COLO668 (cell line): ENCODE data around the gene CCDC85B.

Source experiments
- DNase-seq: peaks from one replicate; lab custom pipeline; 2025; ENCODE audit not compliant: unreplicated experiment; lab: John Stamatoyannopoulos, UW

Gene CCDC85B

DNA sequence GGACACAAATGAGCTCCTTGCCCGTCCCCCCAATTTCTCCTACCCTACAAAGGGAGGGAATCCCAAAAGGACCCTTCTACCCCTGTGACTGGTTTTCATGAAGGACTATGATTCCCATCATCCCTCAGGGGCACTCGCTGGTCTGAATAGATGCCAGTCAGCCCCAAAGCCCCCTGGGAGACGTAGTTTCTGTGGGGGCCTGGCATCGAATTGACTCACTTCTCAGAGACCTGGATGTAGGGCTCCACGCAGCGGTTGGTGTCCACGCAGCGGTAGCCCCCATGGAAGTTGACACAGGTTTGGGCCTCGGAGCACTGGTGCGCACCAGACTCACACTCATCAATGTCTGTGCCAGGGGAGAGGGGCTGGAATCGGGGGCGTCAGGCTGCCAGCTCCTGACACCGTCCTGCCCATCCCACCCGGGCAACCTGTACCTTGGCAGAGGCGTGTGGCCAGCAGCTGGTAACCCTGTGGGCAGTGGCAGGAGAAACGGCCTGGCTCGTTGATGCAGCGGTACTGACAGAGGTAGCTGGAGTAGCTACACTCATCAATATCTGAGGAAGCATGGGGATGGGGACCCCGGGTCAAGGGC is 22.3 kb upstream of the CCDC85B start:
- peak; percentile 13 for DNase-seq

DNA sequence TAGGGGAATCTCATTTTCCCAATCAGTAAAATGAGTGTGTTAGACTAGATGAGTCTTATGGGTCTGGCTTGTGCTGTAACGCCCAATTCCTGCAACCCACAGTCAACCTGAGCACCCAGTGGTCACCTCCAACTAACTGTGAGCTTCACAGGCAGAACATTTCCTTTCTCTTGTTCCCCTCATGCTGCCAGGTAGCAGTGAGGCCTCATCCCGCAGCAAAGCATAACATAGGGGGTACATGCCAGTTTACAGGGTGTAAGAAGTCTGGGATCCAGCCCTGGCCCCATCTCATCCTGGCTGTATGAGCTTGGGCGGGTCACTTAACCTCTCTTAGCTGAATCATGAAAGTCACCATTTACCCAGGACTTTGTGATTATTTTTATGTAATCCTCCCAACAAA is 21.6 kb upstream of the CCDC85B start:
- DNase-seq = no peak

DNA sequence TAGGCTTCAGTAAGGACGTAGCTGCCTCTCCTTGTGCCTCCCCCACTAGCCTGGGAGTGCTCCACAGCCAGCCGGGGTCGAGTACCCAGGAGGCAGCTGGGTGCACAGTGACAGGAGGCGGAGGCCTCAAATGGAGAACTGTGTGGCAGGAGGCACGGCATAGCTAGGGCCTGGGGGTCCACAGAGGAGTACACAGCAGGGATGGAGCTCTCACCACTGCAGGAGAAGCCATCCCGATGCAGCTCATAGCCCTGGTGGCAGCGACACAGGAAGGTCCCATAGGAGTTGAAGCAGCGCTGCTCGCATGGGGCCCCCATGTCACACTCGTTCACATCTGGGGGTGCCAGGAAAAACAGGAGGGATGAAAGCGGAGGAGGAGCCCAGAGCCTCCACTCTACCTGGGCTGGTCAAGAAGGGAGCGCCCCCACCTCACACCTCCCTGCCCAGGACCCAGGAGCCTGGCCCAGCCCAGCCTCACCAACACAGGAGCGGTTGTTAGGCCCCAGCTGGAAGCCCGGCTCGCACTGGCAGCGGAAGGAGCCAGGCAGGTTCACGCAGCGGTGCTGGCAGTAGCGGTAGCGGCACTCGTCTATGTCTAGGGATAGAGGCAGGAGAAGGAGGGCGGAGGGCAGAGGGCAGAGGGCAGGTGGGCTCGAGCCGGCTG is 20.7 kb upstream of the CCDC85B start:
- peak; percentile 21 for DNase-seq

DNA sequence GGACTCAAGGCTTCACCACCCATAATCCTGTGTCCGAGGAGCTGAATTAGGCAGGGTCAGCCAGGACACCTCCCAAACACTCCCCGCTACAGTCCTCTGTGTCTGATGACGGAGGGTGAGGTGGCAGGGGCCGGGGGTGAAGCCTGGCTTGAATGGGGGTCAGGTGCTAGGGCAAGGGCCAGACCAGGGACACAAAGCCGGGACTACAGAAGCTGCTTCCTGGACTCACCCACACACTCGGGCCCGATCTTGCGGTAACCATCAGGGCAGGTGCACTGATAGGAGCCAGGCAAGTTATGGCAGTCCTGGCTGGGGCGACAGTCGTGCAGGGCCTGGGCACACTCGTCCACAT is 20.2 kb upstream of the CCDC85B start:
- DNase-seq = peak; percentile 44

DNA sequence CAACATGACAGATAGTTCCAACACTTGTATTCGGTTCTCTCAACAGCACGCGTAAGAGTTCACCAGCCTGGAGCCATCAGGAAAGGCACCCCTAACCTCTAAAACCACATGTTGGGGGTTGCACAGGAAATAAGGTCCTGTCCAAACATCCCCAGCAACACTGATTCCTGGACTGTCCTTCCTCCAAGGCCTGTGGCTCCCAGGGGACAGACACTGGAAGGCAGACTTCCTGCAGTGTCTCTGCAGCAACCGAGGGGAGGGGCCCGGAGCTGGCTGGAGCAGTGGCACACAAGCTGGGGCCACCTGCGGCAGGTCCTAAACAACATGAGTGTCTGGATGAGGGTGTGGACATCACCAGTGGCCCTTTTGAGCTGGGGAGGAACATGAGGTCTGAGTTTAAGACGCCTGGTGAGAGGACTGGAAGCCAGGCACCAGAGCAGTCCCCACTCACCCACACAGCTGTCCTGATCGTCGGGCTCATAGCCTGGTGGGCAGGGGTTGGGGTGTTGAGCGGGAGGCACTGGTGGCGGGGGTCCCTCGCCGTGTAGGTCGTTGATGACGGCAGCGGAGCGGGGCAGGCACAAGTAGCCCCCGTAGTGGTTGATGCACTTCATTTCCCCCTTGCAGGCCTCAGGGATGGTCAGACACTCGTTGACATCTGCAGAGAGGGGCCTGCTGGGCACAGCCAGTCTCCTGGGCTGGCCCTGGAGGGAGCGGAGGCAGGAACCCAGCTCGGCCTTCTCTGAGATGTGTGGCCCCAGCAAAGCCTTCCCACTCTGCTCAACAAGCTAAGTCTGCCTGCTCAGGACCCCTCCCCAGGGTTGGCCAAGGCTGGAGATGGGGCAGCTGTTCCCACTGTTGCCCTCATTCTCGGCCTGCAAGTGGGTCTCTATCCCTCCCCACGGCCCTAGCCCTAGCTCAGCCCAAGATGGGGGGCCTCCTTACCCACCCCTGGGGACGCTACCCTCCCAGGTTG is 19.5 kb upstream of the CCDC85B start:
- DNase-seq = peak; percentile 78

DNA sequence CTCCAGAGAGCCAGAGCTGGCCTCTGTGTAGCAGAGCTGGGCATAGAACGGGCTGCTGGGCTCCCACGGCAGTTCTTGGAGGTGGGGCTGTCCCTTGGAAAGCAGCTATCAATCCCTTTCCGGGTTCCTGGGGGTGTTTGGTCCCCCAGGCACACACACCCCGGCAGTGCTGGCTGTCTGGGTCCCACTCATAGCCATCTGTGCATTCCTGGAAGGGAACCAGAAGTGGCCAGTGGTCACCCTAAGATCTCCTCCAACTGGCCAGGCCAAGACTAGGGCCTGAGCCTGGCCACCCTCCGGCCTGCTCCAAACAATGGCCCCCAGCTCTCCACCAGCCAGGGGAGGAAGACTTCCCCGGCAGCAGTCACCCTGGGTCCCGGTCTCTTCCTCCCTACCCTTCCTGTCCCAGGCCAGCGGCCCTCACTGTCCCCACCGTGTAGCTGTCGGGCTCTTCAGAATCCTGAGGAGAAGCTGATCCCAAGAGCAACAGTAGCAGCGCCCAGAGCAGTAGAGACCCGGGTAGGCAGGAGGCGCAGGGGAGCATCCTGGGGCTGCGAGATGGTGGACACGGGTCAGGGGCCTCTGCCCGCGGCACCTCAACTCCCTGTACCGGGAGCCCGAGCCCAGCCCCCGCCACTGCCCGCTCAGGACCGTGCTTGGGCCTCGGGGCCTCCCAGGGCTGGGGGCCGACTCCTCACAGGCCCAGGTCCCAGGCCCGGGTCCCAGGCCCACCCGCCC is 18.5 kb upstream of the CCDC85B start:
- DNase-seq = no peak

DNA sequence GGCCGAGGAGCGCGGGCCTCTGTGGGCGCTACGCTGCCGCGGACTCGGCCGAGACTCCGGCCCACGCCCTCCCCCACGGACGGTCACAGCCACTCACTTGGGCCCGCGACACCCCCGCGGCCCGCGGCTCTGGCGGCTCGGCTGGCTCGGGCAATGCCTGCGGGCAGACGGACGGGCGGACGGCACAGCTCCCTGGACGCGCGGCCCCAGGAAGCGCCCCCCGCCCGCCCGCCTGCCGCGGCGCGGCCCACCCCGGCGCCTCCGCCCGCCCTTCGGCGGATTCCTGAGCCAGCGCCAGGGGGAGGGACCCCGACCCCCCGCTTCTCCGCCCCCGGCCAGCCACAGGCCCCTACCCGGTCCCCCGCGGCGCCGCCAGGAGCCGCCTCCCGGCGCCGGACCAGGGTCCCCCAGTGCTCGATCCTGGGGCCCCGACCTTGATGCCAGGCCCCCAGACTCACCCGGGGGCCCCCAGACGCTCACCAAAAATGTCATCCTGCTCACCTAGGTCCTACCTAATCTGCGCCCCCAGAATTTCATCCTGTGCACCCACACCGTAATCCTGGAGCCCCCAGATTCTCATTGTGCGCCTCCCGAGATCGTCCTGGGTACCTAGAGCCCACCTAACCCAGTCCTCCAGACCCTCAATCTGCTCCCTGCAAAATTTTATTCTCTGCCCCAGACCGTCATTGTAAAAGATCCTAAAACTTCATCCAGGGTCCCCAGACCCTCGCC is 17.7 kb upstream of the CCDC85B start, which contains the start of gene EFEMP2:
Gene EFEMP2 (minus strand): TSS at position 215 of the 732 bp plus-strand sequence. CDS start 446 bp downstream, outside the sequence.
- peak; percentile 12 for DNase-seq

DNA sequence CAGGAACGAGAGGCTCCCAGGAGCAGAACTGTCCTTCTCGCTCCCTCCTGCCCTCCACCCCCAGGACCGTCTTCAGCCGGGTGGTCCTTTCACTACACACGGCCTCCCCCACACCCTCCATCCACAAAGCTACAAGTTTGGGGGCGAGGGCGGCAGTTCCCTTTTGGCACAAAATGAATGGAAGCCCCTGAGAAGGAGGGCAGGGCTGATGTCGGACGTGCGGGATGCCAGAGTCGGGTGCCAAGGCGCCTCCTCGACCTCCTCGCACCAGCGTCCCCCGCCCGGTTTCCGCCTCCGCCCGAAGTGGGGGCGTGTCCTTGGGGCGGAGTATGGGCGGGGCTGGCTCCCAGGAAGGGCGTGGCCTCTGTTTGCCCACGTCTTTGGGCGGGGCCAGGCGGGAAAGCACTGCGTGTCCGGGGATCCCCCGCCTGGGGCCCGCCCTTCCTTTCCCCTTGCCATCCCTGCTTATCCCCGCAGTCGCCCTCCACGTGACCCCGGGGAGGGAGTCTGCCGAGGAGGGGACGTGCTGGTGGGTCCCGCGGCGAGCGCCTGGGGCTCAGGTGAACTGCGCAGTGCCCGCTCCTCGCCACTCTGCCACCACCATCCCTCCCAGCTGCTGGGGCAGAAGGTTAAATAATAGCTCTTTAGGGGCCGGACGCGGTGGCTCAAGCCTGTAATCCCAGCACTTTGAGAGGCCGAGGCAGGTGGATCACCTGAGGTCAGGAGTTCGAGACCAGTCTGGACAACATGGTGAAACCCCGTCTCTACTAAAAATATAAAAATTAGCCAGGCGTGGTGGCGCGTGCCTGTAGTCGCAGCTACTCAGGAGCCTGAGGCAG is 16.9 kb upstream of the CCDC85B start:
- DNase-seq = peak; percentile 96

DNA sequence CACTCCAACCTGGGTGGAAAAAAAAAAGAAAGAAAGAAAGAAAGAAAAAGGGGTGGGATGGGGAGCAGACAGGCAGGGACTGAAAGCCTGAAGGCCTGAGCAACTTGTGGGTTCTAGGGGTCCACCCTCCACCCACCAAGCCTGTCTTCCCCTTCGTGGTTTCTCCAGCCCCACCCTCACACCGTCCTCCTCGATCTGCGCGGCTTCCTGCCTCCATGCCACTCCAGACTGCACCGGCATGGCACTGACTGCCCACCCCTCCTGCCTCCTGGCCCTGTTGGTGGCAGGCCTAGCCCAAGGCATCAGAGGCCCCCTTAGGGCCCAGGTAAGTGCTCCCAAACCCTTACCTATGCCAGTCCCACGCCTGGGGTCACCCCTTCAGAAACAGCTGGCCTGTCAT is 10.9 kb upstream of the CCDC85B start, which contains the start of gene CTSW:
Gene CTSW (plus strand): TSS at position 221 of the 400 bp plus-strand sequence. CDS start 18 bp downstream, at position 239.
- no peak for DNase-seq

DNA sequence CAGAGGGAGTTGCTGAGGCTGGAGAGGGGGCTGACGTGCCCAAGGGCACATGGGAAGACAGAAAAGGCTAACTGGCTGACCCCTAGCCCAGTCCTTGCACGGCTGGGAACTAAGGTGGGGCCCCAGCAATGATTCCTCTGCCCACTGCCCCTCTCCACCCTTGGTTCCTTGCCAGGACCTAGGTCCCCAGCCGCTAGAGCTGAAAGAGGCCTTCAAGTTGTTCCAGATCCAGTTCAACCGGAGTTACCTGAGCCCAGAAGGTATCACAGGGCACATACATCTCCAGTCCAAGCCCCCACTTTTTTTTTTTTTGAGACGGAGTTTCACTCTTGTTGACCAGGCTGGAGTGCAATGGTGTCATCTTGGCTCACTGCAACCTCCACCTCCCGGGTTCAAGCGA is 10.4 kb upstream of the CCDC85B start:
- DNase-seq = no peak

DNA sequence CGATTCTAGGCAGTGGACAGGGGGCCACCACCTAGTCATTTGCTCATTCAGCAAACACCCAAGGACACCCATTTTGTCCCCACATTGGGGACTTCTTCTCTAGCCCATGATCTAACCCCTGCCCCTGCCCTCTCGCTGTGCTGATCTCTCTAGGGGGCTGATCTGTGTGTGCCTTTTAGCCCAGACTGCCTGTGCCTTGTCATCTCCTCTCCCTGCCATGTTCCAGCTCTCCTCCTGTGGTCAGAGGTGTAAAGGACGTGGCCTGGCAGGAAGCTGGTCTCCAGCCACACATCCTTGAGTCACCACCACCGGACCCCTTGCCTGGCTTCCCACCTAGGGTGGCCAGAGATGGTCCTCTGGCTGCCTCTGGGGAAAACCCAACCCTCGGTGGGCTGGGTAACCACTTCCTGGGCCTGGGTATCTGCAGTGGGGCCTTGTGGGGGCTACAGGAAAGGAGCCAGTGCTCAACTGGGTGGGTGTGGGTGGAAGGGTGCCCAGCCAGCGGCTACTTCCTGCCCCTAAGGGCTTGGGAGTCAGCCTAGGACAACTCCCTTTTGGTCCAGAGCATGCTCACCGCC is 9.5 kb upstream of the CCDC85B start:
- DNase-seq = no peak

DNA sequence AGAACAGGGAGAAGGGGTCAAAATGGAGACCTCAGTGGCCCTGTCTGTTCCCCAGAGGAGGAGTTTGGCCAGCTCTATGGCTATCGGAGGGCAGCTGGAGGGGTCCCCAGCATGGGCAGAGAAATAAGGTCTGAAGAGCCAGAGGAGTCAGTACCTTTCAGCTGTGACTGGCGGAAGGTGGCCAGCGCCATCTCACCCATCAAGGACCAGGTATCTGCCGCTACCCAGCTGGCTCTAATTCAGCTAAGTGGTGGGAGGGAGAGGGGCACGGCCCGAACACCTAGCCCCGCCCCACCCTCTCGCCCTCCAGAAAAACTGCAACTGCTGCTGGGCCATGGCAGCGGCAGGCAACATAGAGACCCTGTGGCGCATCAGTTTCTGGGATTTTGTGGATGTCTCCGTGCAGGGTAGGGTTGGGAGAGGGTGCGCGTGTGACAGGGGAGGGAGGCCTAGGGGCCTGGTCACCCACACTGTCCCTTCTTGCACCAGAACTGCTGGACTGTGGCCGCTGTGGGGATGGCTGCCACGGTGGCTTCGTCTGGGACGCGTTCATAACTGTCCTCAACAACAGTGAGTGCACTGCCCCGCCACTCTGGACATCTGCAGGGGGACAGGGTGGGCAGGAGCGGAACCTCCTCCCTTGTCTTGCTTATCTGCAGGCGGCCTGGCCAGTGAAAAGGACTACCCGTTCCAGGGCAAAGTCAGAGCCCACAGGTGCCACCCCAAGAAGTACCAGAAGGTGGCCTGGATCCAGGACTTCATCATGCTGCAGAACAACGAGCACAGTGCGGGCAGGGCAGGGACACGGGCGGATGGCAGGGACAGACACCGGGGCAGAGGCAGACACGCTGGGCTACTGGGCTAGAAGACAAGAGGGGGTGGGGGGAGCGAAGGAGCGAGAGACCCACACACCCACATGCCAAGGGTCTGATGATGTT is 8.1 kb upstream of the CCDC85B start:
- DNase-seq = no peak

DNA sequence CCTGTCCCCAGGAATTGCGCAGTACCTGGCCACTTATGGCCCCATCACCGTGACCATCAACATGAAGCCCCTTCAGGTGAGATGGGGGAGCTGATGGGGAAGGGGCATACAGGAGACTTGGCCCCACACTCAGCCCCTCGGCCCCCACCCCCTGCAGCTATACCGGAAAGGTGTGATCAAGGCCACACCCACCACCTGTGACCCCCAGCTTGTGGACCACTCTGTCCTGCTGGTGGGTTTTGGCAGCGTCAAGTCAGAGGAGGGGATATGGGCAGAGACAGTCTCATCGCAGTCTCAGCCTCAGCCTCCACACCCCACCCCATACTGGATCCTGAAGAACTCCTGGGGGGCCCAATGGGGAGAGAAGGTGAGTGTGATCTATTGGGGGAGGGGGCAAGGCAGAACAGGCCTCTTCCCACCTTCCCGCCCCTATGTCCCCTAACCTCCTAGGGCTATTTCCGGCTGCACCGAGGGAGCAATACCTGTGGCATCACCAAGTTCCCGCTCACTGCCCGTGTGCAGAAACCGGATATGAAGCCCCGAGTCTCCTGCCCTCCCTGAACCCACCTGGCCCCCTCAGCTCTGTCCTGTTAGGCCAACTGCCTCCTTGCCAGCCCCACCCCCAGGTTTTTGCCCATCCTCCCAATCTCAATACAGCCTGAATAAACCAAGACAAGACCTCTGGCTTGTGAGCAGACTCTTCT is 7.3 kb upstream of the CCDC85B start:
- DNase-seq = no peak

DNA sequence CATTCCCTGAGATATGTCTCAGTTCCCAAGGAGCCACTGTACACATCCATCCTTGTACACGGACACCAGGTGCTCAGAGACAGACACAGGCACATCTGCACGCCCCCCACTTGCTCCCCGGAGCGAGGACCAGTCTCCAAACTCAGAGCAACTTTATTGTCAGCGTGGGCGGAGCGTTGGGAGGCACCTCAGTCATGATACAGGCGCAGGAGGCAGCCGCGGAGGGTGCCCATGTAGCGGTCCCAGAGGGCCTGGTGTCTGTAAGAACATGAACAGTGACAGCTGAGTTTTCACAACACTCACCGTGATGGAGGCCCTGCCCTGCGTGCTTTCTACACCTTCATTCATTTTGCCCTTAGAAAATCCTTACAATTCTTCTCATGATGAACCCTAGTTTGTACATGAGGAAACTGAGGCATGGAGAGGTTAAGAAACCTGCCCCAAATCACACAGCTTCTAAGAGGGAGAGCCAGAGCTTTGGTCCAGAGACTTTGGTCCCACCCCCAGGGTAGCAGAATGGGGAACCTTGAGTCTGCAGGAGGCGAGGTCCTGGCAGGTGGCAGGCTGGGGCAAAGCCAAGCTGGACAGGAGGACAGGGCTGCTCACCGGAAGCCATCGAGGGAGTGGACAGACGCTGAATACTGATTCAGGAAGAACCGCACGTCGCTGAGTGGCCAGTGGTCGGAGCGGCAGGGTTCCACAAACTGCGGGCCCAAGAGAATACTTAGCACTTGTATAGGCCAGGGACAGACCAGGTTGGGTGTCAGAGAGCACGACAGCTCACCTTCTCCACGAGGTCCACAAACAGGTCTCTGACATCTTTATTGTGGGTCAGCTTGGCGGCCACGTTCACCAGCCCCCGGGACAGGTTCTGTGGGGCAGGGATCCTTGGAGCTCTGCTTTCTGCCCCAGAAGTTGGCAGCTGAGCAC is 6.4 kb upstream of the CCDC85B start:
- DNase-seq = no peak

DNA sequence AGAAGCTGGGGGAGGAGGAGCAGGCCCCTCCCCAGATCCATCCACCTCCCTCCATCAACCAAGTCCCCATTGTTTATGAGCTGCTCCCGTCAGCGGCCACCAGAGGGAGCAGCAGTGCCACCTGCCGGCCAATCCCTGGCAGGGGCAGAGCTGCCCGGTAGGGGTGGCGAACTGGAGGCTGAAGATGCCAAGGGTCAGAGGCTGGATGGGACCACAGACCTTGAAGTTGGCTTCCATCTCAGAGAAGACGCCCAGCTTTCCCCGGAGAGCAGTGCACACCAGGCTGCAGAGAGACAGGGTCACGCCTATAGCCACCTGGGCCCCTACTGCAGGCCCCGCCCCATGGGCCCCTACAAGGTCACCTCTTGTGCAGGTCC is 5.8 kb upstream of the CCDC85B start:
- peak; percentile 75 for DNase-seq

DNA sequence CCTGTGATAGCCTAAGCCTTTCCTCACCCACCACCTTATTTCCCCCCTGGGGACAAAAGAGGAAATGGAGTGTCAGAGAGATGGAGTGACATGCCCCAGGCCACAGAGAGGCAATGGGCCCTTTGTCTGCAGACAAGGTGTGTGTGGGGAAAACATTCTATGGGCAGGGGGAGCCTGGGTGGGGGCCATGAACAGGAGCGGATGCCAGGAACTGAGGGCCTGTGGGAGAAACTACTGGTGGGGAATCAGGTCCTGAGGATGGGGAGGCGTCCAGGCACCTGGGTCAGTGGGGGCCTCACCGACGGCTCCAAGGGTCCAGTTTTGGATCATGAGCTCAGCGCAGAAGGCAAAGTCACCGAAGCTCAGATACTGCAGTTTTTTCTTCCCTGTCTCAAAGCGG is 5.2 kb upstream of the CCDC85B start:
- no peak for DNase-seq
